GM12801 (cell line): ENCODE results near the gene RHEBL1.

ENCODE experiments used
- TF ChIP-seq, protein P1 (sequence below): IDR thresholded peaks from one replicate; pipeline ENCODE4 v1.5.1; 2011; ENCODE audit warnings: control low read depth; ENCODE audit not compliant: insufficient read length; ENCODE audit errors: extremely low read depth

Gene RHEBL1

GRCh38 chr12:49030714-49031572 is 38.8 kb downstream of the RHEBL1 start:
- TF ChIP-seq, protein P1, sequence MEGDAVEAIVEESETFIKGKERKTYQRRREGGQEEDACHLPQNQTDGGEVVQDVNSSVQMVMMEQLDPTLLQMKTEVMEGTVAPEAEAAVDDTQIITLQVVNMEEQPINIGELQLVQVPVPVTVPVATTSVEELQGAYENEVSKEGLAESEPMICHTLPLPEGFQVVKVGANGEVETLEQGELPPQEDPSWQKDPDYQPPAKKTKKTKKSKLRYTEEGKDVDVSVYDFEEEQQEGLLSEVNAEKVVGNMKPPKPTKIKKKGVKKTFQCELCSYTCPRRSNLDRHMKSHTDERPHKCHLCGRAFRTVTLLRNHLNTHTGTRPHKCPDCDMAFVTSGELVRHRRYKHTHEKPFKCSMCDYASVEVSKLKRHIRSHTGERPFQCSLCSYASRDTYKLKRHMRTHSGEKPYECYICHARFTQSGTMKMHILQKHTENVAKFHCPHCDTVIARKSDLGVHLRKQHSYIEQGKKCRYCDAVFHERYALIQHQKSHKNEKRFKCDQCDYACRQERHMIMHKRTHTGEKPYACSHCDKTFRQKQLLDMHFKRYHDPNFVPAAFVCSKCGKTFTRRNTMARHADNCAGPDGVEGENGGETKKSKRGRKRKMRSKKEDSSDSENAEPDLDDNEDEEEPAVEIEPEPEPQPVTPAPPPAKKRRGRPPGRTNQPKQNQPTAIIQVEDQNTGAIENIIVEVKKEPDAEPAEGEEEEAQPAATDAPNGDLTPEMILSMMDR = no peak

DNA sequence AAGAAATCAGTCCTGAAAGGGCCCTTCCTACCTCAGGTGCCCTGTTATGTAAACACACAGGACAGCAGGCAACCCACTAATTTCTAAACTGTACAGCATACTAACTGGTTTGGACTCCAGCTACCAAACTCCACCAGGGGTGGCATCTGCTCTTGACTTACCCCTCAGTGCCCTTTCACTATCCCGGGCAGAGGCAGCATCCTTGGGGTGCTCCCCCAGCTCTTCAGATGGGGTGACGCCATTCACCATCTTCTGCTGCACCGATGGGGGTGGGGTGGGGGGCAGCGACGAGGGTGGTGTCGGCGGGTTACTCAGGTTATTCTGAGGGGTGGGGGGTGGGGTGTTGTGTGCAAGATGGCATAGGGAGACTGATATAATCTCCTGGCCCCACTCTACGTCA is 39.7 kb downstream of the RHEBL1 start:
- TF ChIP-seq, protein P1 = no peak

- TF ChIP-seq, protein P1 = no peak
Measured at GRCh38 chr12:49028666-49029275, 41.0 kb downstream of the RHEBL1 start.

GRCh38 chr12:49027846-49028555 is 41.8 kb downstream of the RHEBL1 start:
- TF ChIP-seq, protein P1 = no peak

- TF ChIP-seq, protein P1 = no peak
Measured at GRCh38 chr12:49026678-49027480, 42.9 kb downstream of the RHEBL1 start.

- TF ChIP-seq, protein P1 = no peak
Measured at GRCh38 chr12:49026101-49026500, 43.7 kb downstream of the RHEBL1 start.
